GM19372 (cell line): ENCODE results near the gene PDGFD.
A peak's percentile ranks its signal among the peaks of the same experiment; 100 is the strongest.

Experiments used
- ATAC-seq: cut with Tn5 transposase; IDR thresholded peaks from one replicate; pipeline ENCODE4 v1.9.1; 2021; ENCODE audit warnings: mild to moderate bottlenecking, low read depth, moderate library complexity; ENCODE audit not compliant: unreplicated experiment

Gene PDGFD

DNA sequence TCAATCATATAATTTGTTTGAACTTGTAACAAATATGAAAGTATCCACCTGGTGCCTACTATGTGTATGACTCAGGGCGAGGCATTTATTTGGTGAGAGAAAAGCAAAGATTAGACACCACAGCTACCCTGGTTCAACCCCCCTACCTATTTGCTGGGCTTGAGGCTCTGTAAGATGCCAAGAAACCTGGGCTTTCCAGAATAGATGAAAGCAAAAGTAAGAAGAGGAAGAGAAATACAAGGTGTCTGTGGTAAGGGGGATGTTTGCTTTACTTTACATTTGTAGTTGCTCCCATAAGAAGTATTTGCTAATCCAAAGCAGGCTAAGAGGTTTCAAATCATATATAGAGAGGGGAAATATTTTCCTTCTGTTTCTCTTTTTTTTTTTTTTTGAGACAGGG lies 65.8 kb downstream of the PDGFD start:
- no peak for ATAC-seq

DNA sequence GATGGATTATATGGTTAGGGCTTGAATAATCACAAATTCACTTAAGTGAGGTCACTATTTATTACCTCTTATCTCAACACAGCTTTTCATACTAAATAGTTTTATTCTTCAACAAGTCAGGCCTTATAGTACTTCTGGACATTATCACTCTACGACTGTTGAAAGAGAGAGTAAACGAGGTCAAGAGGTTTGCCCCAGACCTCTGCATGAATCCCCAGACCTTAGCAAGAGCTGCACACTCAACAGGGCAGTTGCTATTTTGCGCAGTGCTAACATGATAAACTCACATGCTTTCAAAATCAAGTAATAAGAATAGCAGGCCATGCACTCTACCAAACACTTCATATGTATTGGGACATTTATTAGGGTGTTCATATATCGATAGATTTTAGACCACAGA lies 67.0 kb downstream of the PDGFD start:
- ATAC-seq = no peak

DNA sequence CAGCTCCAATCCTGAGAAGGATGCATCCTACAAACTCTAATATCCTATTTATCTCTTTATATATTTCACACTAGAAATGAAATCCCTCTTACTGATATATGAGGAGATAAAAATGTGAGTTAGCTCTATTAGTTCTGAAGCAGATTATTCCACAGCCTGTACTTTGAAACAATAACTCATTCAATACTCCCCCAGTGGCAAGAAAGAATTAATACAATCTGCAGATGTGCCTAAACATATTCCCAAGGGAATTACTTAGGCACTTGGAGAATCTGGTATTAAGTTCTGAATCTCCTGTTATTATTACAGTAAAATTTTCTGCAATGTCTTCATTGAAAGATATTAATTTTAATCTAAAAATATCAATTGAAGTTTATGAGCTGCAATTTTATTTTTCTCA lies 68.2 kb downstream of the PDGFD start:
- no peak for ATAC-seq

DNA sequence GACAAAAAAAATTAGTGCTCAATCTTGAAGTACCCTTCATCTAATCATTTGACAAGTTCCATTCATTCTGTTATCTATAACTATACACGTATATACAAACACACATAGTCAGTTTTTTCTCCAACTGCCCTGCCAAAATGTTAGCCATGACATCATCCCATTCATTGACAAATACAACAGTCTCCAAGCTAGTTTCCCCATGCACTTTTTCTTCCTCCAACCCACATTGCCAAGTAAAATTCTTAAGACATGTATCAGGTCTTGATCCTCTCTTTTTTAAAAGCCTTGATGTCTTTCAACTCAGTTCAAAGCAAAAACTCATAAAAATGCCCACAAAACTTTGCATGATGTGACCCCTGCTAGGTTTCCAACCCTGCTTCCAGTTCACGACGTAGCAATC lies 69.4 kb downstream of the PDGFD start:
- ATAC-seq = no peak

DNA sequence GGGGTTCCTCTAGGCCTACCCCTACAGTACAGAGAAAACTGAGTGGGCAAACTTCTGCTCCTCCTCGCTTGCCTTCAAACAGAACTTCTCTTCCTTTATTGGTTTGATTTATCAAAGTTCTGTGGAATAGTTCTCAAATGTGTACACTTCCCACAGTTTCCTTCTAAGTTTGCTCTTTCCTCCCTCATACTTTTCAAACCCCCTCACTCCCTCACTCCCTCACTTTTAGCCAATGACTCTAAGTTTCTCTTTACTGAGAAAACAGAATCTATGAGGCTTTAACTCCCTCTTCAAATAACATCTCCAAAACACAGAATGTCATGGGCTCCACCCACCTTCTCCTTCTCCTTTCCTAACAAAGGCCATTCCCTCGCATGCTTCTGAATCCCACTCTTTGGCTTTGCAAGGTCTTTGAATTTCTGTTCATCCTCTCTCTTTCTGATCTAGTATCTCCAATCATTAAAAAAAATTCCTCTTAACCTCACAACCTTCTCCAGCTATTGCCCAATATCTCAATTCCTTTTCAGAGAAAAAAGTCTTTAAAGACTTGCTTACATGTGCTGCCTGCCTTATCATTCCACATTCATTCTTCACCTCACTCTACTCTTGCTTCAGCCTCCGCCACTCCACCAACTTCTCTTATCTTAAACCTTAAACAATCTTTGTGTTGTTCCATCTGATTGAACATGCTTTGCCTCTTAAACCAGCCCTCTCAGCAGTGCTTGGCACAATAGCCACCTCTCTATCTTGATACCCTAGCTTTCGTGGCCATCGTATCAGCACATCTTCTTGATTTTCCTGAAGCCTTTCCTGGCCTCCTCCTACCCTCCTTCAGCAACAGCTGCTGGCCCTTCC lies 70.3 kb downstream of the PDGFD start:
- no peak for ATAC-seq

DNA sequence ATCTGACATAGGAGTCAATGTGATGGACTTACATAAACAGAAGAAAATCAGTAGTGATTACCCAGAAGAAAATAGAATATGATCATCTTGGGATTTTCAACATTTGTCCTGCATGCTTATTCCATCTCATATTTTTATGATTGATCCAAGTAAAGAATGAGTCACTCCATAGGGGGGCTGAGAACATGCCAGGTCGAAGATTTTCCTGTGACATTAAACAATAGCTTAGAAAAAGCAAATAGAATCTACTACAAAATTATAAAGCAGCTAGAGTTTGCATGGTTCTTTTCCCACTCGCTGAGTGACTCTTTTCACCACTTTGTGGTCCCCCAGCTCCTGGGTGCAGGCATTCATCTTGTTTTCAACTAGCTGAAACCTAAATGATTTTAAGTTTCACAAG lies 71.2 kb downstream of the PDGFD start:
- no peak for ATAC-seq

DNA sequence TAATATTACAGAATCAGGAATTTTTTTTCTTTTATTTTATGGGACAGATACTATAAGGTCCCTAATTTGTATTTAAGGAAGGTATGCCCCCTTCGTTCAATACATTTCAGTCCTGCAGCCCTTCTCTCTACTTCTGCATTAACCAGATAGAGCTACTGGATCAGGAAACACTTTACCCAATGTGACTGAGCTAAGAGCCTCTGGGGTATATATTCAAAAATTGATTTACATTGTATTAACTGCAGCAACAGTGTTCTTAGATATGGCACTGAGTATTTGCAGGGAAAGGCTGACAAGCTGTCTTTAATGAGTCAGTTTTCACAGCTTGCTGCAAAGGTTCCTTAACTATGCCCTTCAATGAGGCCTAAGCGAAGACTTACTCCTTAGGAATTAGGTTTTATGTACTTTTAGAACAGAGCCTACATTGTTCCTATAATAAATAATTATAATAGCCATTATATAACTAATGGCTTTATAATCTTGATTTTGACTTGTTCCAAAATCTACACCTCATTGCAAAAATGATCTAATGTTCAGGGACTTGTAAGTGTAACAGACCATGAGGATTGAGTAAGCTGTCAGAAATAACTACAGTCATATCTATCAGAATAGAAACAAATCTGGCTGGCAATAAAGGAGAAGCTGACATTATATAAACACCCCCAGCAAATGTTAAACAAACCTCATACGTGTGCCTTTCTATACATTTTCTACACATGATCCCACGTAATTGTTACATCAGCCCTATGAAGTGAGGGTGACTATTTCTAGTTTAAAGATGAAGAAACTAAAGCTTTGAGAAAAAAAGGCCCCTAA lies 72.5 kb downstream of the PDGFD start:
- ATAC-seq = no peak

DNA sequence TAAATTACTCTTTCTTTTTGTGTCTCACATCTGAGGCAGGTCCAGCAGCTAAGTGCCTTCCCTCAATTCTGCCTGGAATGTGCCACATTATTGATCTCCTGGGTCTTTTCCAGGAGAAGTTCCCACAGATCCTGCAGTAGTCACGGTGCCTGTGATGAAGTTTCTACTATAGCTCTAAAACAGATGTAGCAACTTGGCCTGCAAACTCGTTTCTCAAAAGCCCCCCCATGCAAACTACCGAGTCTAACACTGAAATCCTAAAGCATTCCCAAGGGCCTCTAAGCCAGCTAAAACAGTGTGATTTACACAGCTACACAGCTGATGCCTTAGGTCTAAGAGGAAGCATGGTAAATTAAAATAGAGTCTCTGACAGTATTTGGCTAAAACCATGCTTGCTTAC lies 73.2 kb downstream of the PDGFD start:
- no peak for ATAC-seq

DNA sequence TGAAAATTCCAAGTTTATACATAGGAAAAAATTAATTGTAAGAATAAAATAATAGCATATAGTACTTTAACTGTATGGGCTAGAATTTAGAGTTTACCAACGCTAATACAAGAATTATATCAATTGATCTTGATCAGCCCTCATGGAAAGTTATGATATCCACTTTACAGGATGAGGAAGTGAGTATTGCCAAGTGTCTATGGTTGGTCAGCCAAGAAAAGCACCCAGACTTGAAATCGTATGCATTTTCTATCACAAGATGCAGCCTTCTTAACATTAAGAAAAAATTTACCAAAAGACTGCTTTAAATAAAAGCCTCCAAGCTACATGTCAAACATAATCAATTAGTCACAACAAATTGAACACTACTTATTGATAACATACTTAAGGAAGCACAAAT lies 74.5 kb downstream of the PDGFD start:
- ATAC-seq = no peak

DNA sequence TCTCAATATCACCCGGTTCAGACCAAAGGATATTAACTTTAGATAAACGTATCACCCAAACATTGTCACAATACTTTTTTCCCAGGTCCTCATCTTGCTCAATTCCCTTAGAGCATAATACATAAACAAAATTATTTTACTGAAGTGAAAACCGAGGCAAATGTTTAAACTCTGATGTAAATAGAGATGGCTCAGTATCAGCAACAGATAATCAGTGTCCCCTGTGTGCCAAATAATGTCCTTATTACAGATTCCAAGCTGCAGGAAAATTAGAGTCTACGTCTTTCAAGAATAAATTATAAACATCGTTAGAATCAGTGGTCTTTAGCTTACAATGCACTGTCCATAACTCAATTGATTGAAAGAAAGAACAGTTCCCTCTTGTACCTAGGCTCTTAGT lies 77.3 kb downstream of the PDGFD start:
- no peak for ATAC-seq

DNA sequence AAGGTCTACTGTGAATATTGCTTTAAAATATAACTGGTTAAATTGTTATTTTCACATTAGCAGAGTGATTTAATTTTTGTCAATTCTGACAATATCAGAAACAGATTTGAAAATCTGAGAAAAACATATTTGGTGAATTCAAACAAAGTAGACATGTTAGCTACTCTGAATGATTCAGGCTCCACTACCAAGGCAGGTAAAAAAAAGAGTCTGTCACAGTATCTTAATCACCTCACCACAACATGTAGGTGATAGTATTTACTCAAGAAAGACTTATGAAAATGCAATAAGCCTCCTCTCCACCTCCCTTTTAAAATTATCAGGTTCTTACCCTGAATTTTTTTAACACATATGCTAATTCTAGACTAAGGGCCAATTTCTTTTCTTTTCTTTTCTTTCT lies 85.0 kb downstream of the PDGFD start:
- no peak for ATAC-seq

DNA sequence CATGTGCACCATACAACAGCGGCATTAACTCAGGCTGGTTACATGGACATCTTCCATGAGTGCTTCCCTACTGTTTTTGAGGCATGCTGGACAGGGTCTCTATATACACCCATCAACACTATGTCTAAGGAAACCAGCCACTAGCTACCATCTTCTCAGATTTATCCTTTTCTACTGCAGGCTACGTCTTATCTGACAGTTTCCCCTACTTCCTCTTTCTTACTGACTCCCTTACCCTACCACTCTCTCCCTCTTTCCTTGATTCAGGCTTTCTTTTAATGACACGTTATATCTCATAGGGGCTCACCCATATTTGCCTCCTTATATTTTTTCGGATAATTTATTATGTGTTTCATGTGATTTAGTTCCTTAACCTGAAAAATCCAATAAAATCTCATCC lies 85.7 kb downstream of the PDGFD start:
- ATAC-seq = no peak

DNA sequence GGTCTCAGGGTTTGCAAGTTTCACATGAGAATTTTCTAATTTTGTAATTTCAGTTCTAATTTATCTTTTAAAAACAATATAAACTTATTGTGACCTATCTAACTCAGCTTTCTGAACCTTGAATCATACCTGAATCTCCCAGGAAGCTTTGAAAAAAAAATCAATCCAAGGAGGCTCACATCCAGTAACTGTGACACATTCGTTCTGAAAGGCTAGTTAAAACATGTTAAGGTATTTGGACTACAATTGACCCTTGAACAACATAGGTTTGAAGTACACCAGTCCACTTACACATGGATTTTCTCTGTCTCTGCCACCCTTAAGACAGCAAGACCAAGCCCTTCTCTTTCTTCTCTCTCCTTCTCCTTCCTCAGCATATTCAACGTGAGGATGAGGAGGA lies 87.5 kb downstream of the PDGFD start:
- ATAC-seq = no peak

DNA sequence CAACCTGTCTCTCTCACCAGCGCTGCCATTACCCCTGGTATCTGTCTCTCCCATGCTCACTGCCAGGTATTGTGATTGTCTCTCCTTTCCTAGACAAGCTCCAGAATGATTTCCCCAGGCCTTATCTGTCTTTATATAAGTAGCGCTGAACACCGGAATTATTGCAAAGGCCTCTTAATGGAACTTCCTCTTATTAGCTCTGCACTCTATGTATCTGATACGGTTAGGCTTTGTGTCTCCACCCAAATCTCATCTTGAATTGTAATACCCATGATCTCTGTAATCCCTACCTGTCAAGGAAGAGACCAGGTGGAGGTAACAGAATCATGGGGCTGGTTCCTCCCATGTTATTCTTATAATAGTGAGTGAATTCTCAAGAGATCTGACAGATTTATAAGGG lies 88.2 kb downstream of the PDGFD start:
- no peak for ATAC-seq

DNA sequence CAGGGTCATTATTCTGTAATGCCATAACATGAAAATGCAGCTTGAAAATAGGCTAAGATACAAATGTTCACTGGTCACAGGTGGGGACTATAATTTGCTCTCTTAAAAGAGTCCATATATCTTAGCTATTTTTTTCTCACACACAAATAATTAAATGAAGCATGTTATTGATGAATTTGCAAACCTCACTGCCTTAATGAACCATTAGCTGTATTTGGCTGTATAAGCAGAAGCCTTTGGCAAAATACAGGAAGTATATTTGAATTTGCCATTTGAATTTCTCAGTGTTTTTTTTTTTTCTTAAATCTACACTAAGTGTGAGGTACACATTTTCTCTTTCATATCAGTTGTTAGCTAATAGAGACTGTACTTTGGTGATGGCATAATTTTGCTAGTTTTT lies 88.9 kb downstream of the PDGFD start:
- no peak for ATAC-seq

DNA sequence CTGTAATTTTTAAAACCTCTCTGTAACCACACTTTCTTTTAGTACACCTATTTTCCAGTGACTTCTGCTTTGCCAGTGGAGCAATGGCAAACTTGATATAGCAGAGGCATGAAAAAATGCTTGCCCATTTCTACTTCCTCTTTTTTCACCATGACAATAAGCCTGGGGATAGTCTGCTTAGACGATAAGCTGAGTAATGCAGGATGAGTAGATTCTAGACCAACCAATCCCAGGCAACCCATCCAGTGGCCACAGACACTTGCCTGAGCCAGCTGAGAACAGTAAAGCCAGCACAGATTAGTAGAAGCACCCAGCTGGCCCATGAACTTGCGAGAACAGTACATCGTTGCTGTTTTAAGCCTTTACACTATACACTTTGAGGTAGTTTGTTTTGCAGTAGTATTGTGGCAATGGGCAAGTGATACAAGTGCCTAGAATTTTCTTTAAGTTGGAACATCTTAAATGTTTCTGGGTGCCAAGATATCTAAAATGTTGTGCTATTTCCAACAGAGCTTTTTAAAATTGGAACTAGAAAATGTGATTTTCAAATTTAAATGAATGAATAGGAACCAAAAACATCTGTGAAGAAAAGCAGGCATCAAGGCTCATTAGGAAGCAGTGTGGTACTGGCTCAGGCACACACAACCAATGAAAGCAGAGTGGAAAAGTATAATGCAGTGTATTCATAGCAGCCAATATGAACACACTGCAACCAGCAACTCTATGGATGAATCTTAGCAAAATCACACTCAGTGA lies 89.8 kb downstream of the PDGFD start:
- peak; percentile 72 for ATAC-seq

DNA sequence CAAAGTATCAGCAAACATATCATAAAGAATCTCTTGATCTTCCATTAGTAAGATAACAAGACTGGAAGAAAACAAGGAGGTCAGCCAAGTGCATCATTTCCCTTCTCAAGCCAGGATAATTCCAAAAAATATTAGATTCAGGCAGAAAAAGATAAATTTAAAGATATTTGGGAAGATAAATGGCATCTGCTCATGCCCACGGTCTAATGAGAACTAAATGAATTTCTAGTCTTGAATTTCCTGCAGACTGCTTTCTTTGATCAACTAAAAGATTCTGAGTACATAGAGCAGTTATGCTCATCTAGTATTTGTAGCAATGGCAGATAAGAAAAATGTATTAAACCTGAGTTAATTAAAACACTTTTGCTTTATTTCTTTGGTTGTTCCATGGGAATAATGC lies 96.4 kb downstream of the PDGFD start:
- no peak for ATAC-seq

DNA sequence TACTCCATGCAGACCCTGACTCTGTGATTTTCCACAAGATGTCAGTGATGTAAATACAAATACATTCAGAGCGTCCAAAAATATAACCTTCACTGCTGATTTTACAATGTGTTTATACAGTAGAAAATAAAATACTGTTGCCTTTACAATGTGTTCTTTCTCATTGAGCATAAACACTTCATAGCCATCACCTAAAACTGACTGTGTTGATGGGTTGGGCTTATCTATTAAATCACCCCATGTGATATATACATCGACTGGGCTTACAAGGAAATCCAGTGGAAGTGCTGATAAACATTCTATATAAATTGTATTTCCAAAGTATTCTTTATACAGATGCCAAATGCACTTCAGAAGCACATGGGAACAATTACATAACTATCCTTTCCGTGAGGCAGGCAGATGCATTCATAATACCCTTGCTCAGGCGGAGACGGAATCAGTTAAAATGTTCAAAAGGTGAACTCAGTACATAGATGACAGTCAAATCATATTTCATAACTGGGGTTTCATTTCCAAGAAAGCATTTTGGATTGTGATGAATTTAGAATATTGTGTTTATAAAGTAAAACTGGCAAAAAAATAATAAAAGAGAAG lies 99.8 kb downstream of the PDGFD start:
- no peak for ATAC-seq

DNA sequence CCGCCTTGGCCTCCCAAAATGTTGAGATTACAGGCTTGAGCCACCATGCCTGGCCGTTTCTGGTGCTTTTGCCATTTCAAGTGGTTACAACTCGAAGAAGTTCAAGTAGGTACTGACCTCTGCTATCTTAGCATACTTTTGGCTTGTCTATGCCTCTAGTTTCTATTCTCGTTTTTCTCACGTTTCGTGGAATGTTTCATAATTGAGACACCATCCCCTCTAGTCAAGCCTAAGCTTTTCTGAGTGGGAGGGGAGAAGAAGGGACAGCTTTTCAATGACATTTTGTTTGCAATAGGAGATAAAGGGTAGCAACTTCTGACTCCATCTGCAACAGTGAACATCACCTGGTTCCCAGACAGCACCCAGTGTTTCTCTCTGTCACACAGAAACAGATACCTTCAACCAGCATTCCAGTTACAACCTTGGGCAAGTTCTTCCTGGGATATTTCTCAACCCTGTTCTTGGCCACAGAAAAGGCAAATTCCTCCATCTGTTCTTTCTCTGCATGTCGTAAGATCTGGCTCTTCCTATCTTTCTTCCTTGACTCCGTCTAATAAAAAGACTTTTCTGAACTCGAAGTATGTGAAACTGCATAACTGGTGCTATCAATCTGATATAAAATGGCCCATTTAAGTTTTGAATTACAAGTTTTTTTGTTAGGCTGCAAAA lies 102.0 kb downstream of the PDGFD start:
- ATAC-seq = no peak

DNA sequence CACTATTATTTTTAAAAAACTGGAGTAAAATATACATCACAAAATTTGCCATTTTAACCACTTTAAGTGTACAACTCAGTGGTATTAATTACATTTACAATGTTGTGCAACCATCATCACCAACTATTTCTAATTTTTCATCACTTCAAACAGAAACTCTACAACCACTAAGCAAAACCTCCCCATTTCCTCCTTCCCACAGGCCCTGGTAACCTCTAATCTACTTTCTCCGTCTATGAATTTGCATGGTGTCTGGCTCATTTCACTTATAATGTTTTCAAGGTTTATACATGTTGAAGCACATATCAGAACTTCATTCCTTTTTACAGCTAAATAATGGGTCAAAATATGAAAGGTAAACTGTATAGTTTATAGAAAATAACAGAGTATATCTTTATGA lies 103.1 kb downstream of the PDGFD start:
- no peak for ATAC-seq
